Endothelial cell of umbilical vein (primary cell): ENCODE measurements around the gene POU2AF1. TPM values are rescaled to one million over a fixed set of nuclear protein-coding genes. Genes with fewer than 3 reads are reported as not detected.
"Not testable (repeated sequence)": the region's sequence is repeated elsewhere in the genome, so short reads cannot be mapped to it uniquely, and the experiment has no call there.

Experiments
- BruUV-seq: library from RNA; stranded (reverse); fragments of 400-500 nt; replicated peaks from 2 replicates; lab custom pipeline; 2021; lab: Mats Ljungman, UMichigan
- CTCF ChIA-PET: fragments of 300-600, 350-600 bp; sonication (Branson Sonifier 250); formaldehyde crosslinking; loops from one replicate; lab custom pipeline; 2021; ENCODE audit warnings: antibody characterized with exemption, inconsistent platforms; lab: Charles Lee
- POLR2A ChIA-PET: fragments of 300-600, 350-600 bp; sonication (Branson Sonifier 250); formaldehyde crosslinking; loops from one replicate; lab custom pipeline; 2021; ENCODE audit warnings: antibody characterized with exemption, inconsistent platforms; lab: Charles Lee
- DNase-seq: peaks from one replicate; pipeline ENCODE4 v3.0.0-alpha.2; 2011; ENCODE audit warnings: low read depth, low spot score
- FAIRE-seq: peaks from 2 replicates; lab custom pipeline; 2011; peaks lifted over from hg19 to GRCh38; lab: Jason Lieb, UNC
- H2AFZ ChIP-seq: 2 replicates; pipeline ENCODE4 v1.6.0; 2012; ENCODE audit warnings: low read depth, low read length, control low read depth, inconsistent platforms
- H3K27ac ChIP-seq: 2 replicates; pipeline ENCODE4 v1.5.1; 2011; ENCODE audit warnings: low read depth, mild to moderate bottlenecking, control low read depth, low read length, moderate library complexity; ENCODE audit not compliant: insufficient read depth
- H3K27me3 ChIP-seq, 2 experiments: 2 replicates each; pipeline versions ENCODE4 v1.6.0 to v1.6.1; 2011; ENCODE audit warnings: low read length in 2 of 2, mixed read lengths in 1 of 2; ENCODE audit not compliant: control insufficient read depth in 2 of 2, insufficient read depth in 2 of 2
- H3K36me3 ChIP-seq, 2 experiments: 2 replicates in 1 of 2; 3 replicates in 1 of 2; pipeline ENCODE4 v1.5.1; 2011; ENCODE audit warnings: low read length in 2 of 2, mild to moderate bottlenecking in 1 of 2, moderate library complexity in 1 of 2; ENCODE audit not compliant: control insufficient read depth in 2 of 2, insufficient read depth in 2 of 2; ENCODE audit errors: extremely low read depth in 1 of 2
- H3K4me1 ChIP-seq: 3 replicates; pipeline ENCODE4 v1.5.1; 2011; ENCODE audit warnings: mild to moderate bottlenecking, low read length; ENCODE audit not compliant: control insufficient read depth, insufficient read depth; ENCODE audit errors: extremely low read depth
- H3K4me2 ChIP-seq: 2 replicates; pipeline ENCODE4 v1.6.1; 2011; ENCODE audit warnings: low read length, control low read depth, mixed read lengths; ENCODE audit not compliant: insufficient read depth
- H3K4me3 ChIP-seq, 3 experiments: fragments of 200-600 bp in 1 of 3; sonication (generic), shearing (Covaris generic) in 1 of 3; replicated peaks in 1 of 3; 2 replicates each; pipeline ENCODE4 v1.5.1; 2011 to 2016; ENCODE audit warnings: control low read depth in 3 of 3, low read length in 3 of 3, mild to moderate bottlenecking in 2 of 3, inconsistent platforms in 1 of 3, low read depth in 1 of 3, moderate library complexity in 1 of 3; ENCODE audit not compliant: insufficient read depth in 1 of 3
- H3K79me2 ChIP-seq: 2 replicates; pipeline ENCODE4 v1.6.0; 2012; ENCODE audit warnings: low read length, inconsistent platforms; ENCODE audit not compliant: control insufficient read depth, insufficient read depth
- H3K9ac ChIP-seq: replicated peaks from 2 replicates; pipeline ENCODE3; 2011; ENCODE audit warnings: low read length, control low read depth; ENCODE audit not compliant: insufficient read depth; ENCODE audit errors: extremely low read depth
- H3K9me1 ChIP-seq: replicated peaks from 3 replicates; pipeline ENCODE4 v1.6.0; 2011; ENCODE audit warnings: mild to moderate bottlenecking, low read length; ENCODE audit not compliant: control insufficient read depth, insufficient read depth; ENCODE audit errors: extremely low read depth
- H3K9me3 ChIP-seq: replicated peaks from 2 replicates; pipeline ENCODE4 v1.5.1; 2012; ENCODE audit warnings: low read length, inconsistent platforms; ENCODE audit not compliant: control insufficient read depth, insufficient read depth
- H4K20me1 ChIP-seq: replicated peaks from 2 replicates; pipeline ENCODE3; 2011; ENCODE audit warnings: mild to moderate bottlenecking, low read length; ENCODE audit not compliant: control insufficient read depth, insufficient read depth; ENCODE audit errors: extremely low read depth
- EZH2 ChIP-seq: IDR thresholded peaks from 2 replicates; pipeline ENCODE4 v1.6.1; 2012; ENCODE audit warnings: borderline replicate concordance, low read depth, mild to moderate bottlenecking, moderate library complexity, low read length, inconsistent platforms; ENCODE audit not compliant: severe bottlenecking
- FOS ChIP-seq: IDR thresholded peaks from 2 replicates; pipeline ENCODE4 v1.6.1; 2011; ENCODE audit warnings: mild to moderate bottlenecking, low read length, moderate library complexity, borderline replicate concordance; ENCODE audit not compliant: insufficient read depth
- GATA2 ChIP-seq: IDR thresholded peaks from 2 replicates; pipeline ENCODE4 v1.7.0; 2011; ENCODE audit warnings: low read depth, mild to moderate bottlenecking, moderate library complexity, mixed read lengths, low read length; ENCODE audit not compliant: insufficient read length, insufficient read depth
- JUN ChIP-seq: IDR thresholded peaks from 2 replicates; pipeline ENCODE4 v1.6.1; 2011; ENCODE audit warnings: borderline replicate concordance, low read depth; ENCODE audit not compliant: insufficient read length, insufficient read depth
- MYC ChIP-seq: IDR thresholded peaks from one replicate; pipeline ENCODE4 v1.6.1; 2011; ENCODE audit warnings: mild to moderate bottlenecking, low read depth, low read length
- POLR2A ChIP-seq: IDR thresholded peaks from 2 replicates; pipeline ENCODE4 v1.6.1; 2012; ENCODE audit warnings: low read depth, mild to moderate bottlenecking, control low read depth, low read length
- POLR2AphosphoS5 ChIP-seq: IDR thresholded peaks from 2 replicates; pipeline ENCODE4 v1.6.1; 2012; ENCODE audit warnings: low read depth, mild to moderate bottlenecking, control low read depth, low read length, moderate library complexity; ENCODE audit not compliant: insufficient read depth
- dilution Hi-C: fragments of 300-500 bp; cut with MboI; formaldehyde crosslinking; loops from one replicate; pipeline ENCODE4 v1.15.0; 2019; ENCODE audit warnings: low sequenced_read_pairs; ENCODE audit not compliant: extremely low pct_ligation_motif_present
- intact Hi-C: fragments of 100-400 bp; cut with micrococcal nuclease; formaldehyde crosslinking; loops from one replicate; pipeline ENCODE4 v1.10.0; 2022
- polyA plus RNA-seq, 4 experiments: library from polyadenylated mRNA; depleted of rRNA in 3 of 4; stranded (reverse) in 3 of 4; unstranded in 1 of 4; fragments of >200 nt; gene quantifications; 2 replicates each; pipeline versions ENCODE4 v1.2.1 to v1.2.3, GENCODE V29; 2011 to 2012; ENCODE audit warnings: missing spikeins in 1 of 4
- total RNA-seq: library from RNA; stranded (reverse); gene quantifications from 2 replicates; pipeline ENCODE4 v1.2.3, GENCODE V29; 2021
- TF ChIP-seq, protein P1 (sequence below), 2 donors: IDR thresholded peaks; 1 replicate in 1 of 2; 2 replicates in 1 of 2; pipeline ENCODE4 v1.5.1; 2011; ENCODE audit warnings: low read length in 2 of 2, mild to moderate bottlenecking in 2 of 2, moderate library complexity in 2 of 2, control low read depth in 1 of 2, inconsistent platforms in 1 of 2, low read depth in 1 of 2; ENCODE audit not compliant: insufficient read depth in 1 of 2; ENCODE audit errors: extremely low read depth in 1 of 2
- TF ChIP-seq, protein P2 (sequence below): IDR thresholded peaks from 2 replicates; pipeline ENCODE4 v1.6.1; 2011; ENCODE audit not compliant: insufficient read depth, insufficient read length

POU2AF1 gene
- total and polyA plus RNA-seq, 2 donors (not counting 3 experiments of a cell fraction or from before 2014, with no cell fraction given) = not detected

DNA sequence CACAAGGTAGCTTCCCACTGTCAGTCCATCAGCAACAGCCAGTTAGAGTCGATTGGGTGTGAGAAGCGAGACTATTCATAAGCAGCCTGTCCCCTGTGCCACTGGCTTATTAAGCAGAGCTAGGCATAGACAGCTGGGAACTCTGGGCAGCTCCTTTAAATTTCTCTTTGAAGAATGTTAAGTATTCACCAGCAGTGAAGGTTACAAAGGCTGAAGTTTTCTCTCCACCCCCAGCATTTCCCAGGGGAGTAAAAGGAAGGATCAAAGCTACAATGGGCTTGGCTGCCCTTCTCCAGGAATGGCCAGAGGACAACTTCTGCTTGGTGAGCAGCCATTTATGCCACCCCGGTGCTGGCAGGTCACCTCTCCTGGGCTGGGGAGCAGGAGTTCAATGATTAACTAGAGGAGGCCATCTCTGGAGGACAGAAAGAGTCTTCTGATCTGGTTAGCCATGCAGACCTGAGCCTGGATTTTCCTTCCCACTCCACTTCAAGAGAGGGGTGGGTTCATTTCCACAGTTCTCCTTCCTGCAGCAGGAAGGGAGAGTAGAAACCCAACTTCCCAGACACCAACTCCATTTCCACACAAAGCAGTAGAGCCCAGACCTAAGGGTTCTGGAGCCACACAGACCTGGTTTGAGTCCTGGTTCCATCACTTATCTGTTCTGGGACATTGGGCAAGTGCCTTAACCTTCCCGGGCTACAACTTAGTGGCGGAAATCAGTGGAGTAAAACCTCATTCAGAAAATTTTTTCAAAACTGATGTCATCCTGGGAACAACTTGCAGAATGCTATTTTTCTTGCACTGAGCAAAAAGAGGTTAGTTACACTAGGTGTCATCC lies 58.1 kb downstream of the POU2AF1 start:
- DNase-seq (no peak), FAIRE-seq (no peak)
- intact Hi-C loops = no loop called here
- no peaks in the 10 kb centered on the region for H3K27me3 ChIP-seq
- BruUV-seq = no TSS peak
- dilution Hi-C loops = no loop called here
- H4K20me1 ChIP-seq = no peaks in the 10 kb centered on the region
- no peaks in the 10 kb centered on the region for H3K79me2 ChIP-seq
- H3K4me1 ChIP-seq = no peaks in the 10 kb centered on the region
- no peak overlapping the region for H3K4me2 ChIP-seq
- no peak overlapping the region for H3K4me3 ChIP-seq
- POLR2A ChIA-PET = no interaction called here
- no peaks in the 10 kb centered on the region for H3K9me3 ChIP-seq
- H2AFZ ChIP-seq = no peak overlapping the region
- CTCF ChIA-PET = no interaction called here
- no peak for TF ChIP-seq POLR2A
- TF ChIP-seq POLR2AphosphoS5 = no peak
- no peak for TF ChIP-seq JUN
- no peak for TF ChIP-seq FOS
- TF ChIP-seq MYC = no peak
- TF ChIP-seq, protein P1, sequence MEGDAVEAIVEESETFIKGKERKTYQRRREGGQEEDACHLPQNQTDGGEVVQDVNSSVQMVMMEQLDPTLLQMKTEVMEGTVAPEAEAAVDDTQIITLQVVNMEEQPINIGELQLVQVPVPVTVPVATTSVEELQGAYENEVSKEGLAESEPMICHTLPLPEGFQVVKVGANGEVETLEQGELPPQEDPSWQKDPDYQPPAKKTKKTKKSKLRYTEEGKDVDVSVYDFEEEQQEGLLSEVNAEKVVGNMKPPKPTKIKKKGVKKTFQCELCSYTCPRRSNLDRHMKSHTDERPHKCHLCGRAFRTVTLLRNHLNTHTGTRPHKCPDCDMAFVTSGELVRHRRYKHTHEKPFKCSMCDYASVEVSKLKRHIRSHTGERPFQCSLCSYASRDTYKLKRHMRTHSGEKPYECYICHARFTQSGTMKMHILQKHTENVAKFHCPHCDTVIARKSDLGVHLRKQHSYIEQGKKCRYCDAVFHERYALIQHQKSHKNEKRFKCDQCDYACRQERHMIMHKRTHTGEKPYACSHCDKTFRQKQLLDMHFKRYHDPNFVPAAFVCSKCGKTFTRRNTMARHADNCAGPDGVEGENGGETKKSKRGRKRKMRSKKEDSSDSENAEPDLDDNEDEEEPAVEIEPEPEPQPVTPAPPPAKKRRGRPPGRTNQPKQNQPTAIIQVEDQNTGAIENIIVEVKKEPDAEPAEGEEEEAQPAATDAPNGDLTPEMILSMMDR (IDR thresholded peaks at IDR 0.05; ENCODE audit: extremely low read depth in 1 of 2, insufficient read depth in 1 of 2, low read depth in 1 of 2, low read length in 2 of 2) = no peak
- TF ChIP-seq, protein P2, sequence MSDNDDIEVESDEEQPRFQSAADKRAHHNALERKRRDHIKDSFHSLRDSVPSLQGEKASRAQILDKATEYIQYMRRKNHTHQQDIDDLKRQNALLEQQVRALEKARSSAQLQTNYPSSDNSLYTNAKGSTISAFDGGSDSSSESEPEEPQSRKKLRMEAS = no peak
- no peak for TF ChIP-seq EZH2
- TF ChIP-seq GATA2 = no peak
- no peak overlapping the region for H3K9ac ChIP-seq
- H3K9me1 ChIP-seq = no peaks in the 10 kb centered on the region
- H3K27ac ChIP-seq = no peak overlapping the region
- H3K36me3 ChIP-seq = no peaks in the 10 kb centered on the region

DNA sequence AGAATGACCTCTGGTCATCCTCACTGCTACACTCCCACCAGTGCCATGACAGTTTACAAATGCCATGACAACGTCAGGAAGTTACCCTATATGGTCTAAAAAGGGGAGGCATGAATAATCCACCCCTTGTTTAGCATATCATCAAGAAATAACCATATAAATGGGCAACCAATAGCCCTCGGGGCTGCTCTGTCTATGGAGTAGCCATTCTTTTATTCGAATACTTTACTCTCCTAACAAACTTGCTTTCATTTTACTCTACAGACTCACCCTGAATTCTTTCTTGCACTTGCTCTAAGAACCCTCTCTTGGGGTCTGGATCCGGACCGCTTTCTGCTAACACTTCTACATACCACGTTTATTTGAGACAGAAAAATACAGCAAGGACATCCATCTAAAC lies 58.9 kb downstream of the POU2AF1 start:
- H3K79me2 ChIP-seq, H3K9me1 ChIP-seq, H3K4me1 ChIP-seq, H3K9ac ChIP-seq, DNase-seq, BruUV-seq, CTCF ChIA-PET, H3K27ac ChIP-seq, POLR2A ChIA-PET, H3K4me2 ChIP-seq, H4K20me1 ChIP-seq, H3K36me3 ChIP-seq, H3K4me3 ChIP-seq, dilution Hi-C loops, H3K9me3 ChIP-seq, H2AFZ ChIP-seq, FAIRE-seq, intact Hi-C loops, H3K27me3 ChIP-seq: not testable (repeated sequence)
